Astrocyte (in vitro differentiated cells and primary cell): ENCODE data around the gene ATAD5. TPM values are rescaled to one million over a fixed set of nuclear protein-coding genes. Genes with fewer than 3 reads are reported as not detected.
"Not testable (repeated sequence)": the region's sequence is repeated elsewhere in the genome, so short reads cannot be mapped to it uniquely, and the experiment has no call there.

ENCODE experiments used
- DNase-seq: peaks from one replicate; pipeline ENCODE4 v3.0.0-alpha.2; 2010; ENCODE audit warnings: low read depth
- FAIRE-seq: peaks from 2 replicates; lab custom pipeline; 2011; peaks lifted over from hg19 to GRCh38; lab: Jason Lieb, UNC
- H2AFZ ChIP-seq: 2 replicates; pipeline ENCODE4 v1.6.0; 2012; ENCODE audit warnings: low read depth, low read length, inconsistent platforms
- H3K27ac ChIP-seq: 2 replicates; pipeline ENCODE4 v1.5.1; 2011; ENCODE audit warnings: low read depth, low read length, inconsistent platforms
- H3K27me3 ChIP-seq: 2 replicates; pipeline ENCODE4 v1.6.0; 2011; ENCODE audit warnings: low read length, inconsistent platforms; ENCODE audit not compliant: insufficient read depth
- H3K36me3 ChIP-seq: 2 replicates; pipeline ENCODE4 v1.5.1; 2011; ENCODE audit warnings: low read length, inconsistent platforms; ENCODE audit not compliant: insufficient read depth
- H3K4me1 ChIP-seq: 2 replicates; pipeline ENCODE4 v1.5.1; 2011; ENCODE audit warnings: low read length, inconsistent platforms; ENCODE audit not compliant: insufficient read depth
- H3K4me2 ChIP-seq: 2 replicates; pipeline ENCODE4 v1.6.0; 2012; ENCODE audit warnings: low read length, inconsistent platforms
- H3K4me3 ChIP-seq: 2 replicates; pipeline ENCODE4 v1.5.1; 2011; ENCODE audit warnings: low read depth, mild to moderate bottlenecking, low read length, inconsistent platforms; ENCODE audit not compliant: insufficient read depth
- H3K79me2 ChIP-seq: 2 replicates; pipeline ENCODE4 v1.6.0; 2012; ENCODE audit warnings: mild to moderate bottlenecking, low read length, inconsistent platforms; ENCODE audit not compliant: insufficient read depth
- H3K9ac ChIP-seq: 2 replicates; pipeline ENCODE4 v1.6.0; 2012; ENCODE audit warnings: mild to moderate bottlenecking, low read length, inconsistent platforms
- H3K9me3 ChIP-seq: 2 replicates; pipeline ENCODE4 v1.5.1; 2012; ENCODE audit warnings: low read depth, mild to moderate bottlenecking, low read length, inconsistent platforms; ENCODE audit not compliant: insufficient read depth
- H4K20me1 ChIP-seq: 2 replicates; pipeline ENCODE4 v1.6.0; 2012; ENCODE audit warnings: low read length, inconsistent platforms; ENCODE audit not compliant: insufficient read depth
- H3K27ac Mint-ChIP-seq: one replicate; pipeline ENCODE4 v1.8.0; 2021; ENCODE audit warnings: mild to moderate bottlenecking, mixed read lengths; ENCODE audit not compliant: unreplicated experiment
- H3K27me3 Mint-ChIP-seq: one replicate; pipeline ENCODE4 v1.8.0; 2021; ENCODE audit warnings: low read depth, mixed read lengths; ENCODE audit not compliant: unreplicated experiment
- H3K36me3 Mint-ChIP-seq: one replicate; pipeline ENCODE4 v1.8.0; 2021; ENCODE audit warnings: low read depth, mixed read lengths; ENCODE audit not compliant: unreplicated experiment
- H3K4me1 Mint-ChIP-seq: one replicate; pipeline ENCODE4 v1.8.0; 2021; ENCODE audit warnings: low read depth, mixed read lengths; ENCODE audit not compliant: unreplicated experiment
- H3K4me3 Mint-ChIP-seq: one replicate; pipeline ENCODE4 v1.8.0; 2021; ENCODE audit warnings: mild to moderate bottlenecking, moderate library complexity, mixed read lengths; ENCODE audit not compliant: unreplicated experiment
- H3K9me3 Mint-ChIP-seq: one replicate; pipeline ENCODE4 v1.8.0; 2021; ENCODE audit warnings: mild to moderate bottlenecking, mixed read lengths; ENCODE audit not compliant: unreplicated experiment
- CTCF ChIP-seq: IDR thresholded peaks from 2 replicates; pipeline ENCODE4 v1.5.1; 2011; ENCODE audit warnings: low read depth, mild to moderate bottlenecking, inconsistent platforms, low read length, moderate library complexity; ENCODE audit not compliant: insufficient read depth
- EZH2 ChIP-seq: IDR thresholded peaks from 2 replicates; pipeline ENCODE4 v1.6.1; 2012; ENCODE audit warnings: mild to moderate bottlenecking, low read length, inconsistent platforms; ENCODE audit not compliant: insufficient read depth
- total RNA-seq: library from RNA; stranded (reverse); gene quantifications from 2 replicates; pipeline ENCODE4 v1.2.1, GENCODE V29; 2021

ATAD5 gene
- total RNA-seq, 1 donor from 2014 or later, result 2.6 TPM

DNA sequence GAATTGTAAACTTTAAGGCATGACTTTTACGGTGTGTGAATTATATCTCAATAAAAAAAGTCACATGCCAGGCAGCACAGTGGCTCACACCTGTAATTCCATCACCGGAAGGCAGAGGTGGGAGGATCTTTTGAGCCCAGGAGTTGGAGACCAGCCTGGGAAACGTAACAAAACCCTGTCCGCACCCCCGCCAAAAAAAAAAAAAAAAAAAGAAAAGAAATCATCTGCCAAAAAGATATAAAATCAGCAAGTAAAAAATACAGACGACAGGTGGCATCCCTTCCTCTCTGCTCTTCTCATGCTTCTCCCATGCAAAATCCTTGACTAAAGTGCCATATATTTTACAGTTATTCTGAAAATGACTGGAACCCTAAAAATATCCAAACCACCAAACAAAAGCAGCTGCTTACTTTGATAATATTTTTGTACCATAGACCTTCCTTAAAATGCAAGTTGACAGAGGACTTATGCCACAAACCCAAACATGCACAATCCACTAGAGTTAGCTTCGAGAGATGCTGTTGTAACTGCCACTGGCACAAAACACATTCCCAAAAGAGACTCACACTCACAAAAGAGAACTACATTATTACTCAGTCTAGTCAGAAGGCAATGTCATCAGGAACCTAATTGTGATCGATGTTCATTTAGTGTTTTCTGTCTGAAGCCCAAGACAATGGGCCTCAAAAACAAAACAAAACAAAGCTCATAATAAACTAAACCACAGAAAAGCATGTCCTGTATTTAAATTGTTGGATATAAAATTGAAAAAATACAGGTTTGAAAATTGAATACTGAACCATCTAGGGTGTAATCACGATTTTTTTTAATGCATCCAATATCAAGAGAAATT, 9.7 kb upstream of the ATAD5 start:
- H3K9ac ChIP-seq, result no peak overlapping the region
- TF ChIP-seq EZH2, result no peak
- TF ChIP-seq CTCF, result no peak
- no peaks in the 10 kb centered on the region for H3K36me3 Mint-ChIP-seq
- no peaks in the 10 kb centered on the region for H3K9me3 Mint-ChIP-seq
- peaks cover 19% of the 10 kb centered on the region for H4K20me1 ChIP-seq
- H2AFZ ChIP-seq, result no peak overlapping the region
- DNase-seq (no peak), FAIRE-seq (no peak)
- no peak overlapping the region for H3K4me3 ChIP-seq
- no peaks in the 10 kb centered on the region for H3K27me3 Mint-ChIP-seq
- no peak overlapping the region for H3K27ac ChIP-seq
- H3K27me3 ChIP-seq, result no peaks in the 10 kb centered on the region
- H3K4me1 ChIP-seq, result peaks cover 4% of the 10 kb centered on the region
- H3K9me3 ChIP-seq, result no peaks in the 10 kb centered on the region
- H3K36me3 ChIP-seq, result no peaks in the 10 kb centered on the region
- peaks cover 9% of the 10 kb centered on the region for H3K4me1 Mint-ChIP-seq
- no peak overlapping the region for H3K4me3 Mint-ChIP-seq
- H3K27ac Mint-ChIP-seq, result no peak overlapping the region
- peaks cover 65% of the 10 kb centered on the region for H3K79me2 ChIP-seq
- no peak overlapping the region for H3K4me2 ChIP-seq

- H3K27ac ChIP-seq, H3K27ac Mint-ChIP-seq, H3K4me1 Mint-ChIP-seq, H3K9me3 ChIP-seq, H3K36me3 ChIP-seq, H3K4me3 ChIP-seq, H3K9me3 Mint-ChIP-seq, H3K4me1 ChIP-seq, H3K27me3 ChIP-seq, FAIRE-seq, H3K36me3 Mint-ChIP-seq, H2AFZ ChIP-seq, H3K27me3 Mint-ChIP-seq, H3K4me2 ChIP-seq, H3K4me3 Mint-ChIP-seq, H3K9ac ChIP-seq, DNase-seq: not testable (repeated sequence)
- peaks cover 19% of the 10 kb centered on the region for H4K20me1 ChIP-seq
- peaks cover 62% of the 10 kb centered on the region for H3K79me2 ChIP-seq
Measured at GRCh38 chr17:30822919-30823318, 8.8 kb upstream of the ATAD5 start.

DNA sequence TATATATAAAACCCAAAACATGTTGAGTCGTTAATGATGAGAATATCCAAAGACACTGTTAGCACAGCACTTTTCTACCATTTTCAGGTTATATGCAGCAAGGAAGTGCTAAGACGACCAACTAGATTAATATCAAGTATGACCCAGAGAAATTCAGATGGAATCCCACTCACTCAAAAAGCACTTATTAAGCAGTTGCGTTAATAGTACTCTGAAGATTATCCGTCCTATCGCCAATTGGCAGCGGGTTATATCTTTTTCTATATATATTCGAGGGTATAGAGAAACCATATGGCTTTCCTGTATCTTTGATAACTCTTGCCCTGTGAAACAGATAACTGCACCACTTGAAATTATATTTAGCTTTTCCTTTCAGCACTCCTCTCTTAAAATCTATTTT, 8.3 kb upstream of the ATAD5 start:
- Histone ChIP-seq H3K4me3 (peak overlapping the region; percentile 76), H3K9ac (peak overlapping the region; percentile 94), H3K36me3 (no peaks in the 10 kb centered on the region), H4K20me1 (peaks cover 19% of the 10 kb centered on the region), H3K27ac (no peak overlapping the region), H2AFZ (no peak overlapping the region), H3K4me1 (peaks cover 4% of the 10 kb centered on the region), H3K79me2 (peaks cover 58% of the 10 kb centered on the region), H3K27me3 (no peaks in the 10 kb centered on the region), H3K9me3 (no peaks in the 10 kb centered on the region), H3K4me2 (peak overlapping the region; percentile 96)
- DNase-seq, result no peak
- Mint-ChIP-seq H3K4me1 (peaks cover 9% of the 10 kb centered on the region), H3K9me3 (no peaks in the 10 kb centered on the region), H3K27me3 (no peaks in the 10 kb centered on the region), H3K36me3 (no peaks in the 10 kb centered on the region), H3K4me3 (peak overlapping the region; percentile 93), H3K27ac (peak overlapping the region; percentile 80)
- no peak for TF ChIP-seq EZH2
- TF ChIP-seq CTCF, result no peak
- no peak for FAIRE-seq
